Daoy (cell line): Measurements from ENCODE around the gene FAM227B. TPM values are rescaled to one million over a fixed set of nuclear protein-coding genes. Genes with fewer than 3 reads are reported as not detected.

ENCODE experiments used
- DNase-seq: peaks from one replicate; pipeline ENCODE4 v3.0.0-alpha.2; 2015; ENCODE audit warnings: low read depth
- total RNA-seq: library from RNA; depleted of rRNA; stranded (reverse); fragments of >200 nt; shearing (Covaris generic); gene quantifications from 2 replicates; pipeline ENCODE4 v1.2.3, GENCODE V29; 2014; rRNA removed

FAM227B gene
- total RNA-seq, 1 experiment from 2014 or later = 1.5 TPM

DNA sequence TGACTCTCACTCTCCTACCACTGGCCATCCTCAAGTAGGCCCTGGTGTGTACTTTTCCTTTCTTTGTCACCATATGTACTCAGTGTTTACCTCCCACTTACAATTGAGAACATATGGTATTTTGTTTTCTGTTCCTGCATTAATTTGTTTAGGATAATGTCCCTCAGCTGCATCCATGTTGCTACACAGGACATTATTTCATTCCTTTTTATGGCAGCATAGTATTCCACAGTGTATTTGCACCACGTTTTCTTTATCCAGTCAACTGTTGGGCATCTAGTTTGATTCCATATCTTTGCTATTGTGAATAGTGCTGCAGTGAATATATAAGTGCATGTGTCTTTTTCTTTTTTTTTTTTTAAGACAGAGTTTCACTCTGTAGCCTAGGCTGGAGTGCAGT is 324.4 kb downstream of the FAM227B start:
- no peak for DNase-seq

GRCh38 chr15:49293941-49294340 is 326.7 kb downstream of the FAM227B start:
- no peak for DNase-seq

DNA sequence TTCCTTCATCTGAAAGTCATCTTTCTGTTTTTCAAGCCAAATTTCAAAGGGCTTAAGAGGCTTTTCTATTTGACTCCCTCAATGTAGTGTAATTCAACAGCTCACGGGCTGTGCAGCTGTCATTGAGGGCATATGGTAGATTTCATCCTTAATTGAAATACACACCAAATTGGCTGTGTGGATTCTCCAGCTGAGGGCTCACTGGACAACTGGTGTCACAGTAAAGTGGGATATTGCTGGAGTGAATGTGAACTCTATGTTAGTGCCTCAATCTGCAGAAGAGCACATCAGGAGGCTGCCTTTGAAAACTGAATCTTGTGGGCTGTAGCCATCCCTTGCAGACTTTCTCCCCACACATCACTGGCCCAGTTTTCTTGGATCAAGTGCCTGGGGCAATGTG is 330.4 kb downstream of the FAM227B start:
- no peak for DNase-seq

DNA sequence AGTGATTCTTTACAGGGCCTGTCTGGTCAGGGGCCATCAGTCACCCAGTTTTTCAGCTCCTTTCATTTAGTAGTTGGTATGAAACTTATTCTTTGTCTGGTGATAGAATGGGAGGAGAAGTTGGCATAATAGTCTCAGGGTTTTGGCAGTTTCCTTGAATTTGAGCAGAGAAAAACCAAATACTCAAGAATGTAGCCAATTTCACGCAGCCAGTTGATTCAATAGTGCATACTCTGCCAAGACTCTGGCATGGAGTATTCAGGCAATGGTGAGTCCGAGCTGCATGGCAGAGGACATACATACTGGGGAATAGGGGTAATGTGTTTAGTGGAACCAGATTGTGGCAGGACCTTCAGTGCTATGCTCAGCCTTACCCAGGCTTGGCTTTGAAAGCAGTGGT is 332.2 kb downstream of the FAM227B start:
- no peak for DNase-seq

DNA sequence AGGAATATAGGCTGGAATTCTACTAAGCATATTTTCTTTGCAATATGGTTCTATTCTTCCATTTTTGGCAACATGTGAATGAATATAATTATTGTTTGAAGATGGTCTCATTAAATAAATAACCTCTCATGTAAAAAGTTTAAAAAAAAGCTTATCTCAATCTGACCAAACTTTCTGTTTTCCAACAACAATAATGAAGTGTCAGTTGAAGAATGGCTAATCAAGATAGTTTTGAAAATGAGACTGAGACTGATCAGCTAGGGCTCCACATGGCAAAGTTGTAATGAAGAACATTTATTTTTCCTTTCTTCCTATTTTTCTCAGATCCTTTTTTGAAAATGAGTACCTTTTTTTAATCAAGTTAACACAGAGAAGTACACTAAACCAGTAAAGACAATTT is 333.1 kb downstream of the FAM227B start:
- DNase-seq = no peak

DNA sequence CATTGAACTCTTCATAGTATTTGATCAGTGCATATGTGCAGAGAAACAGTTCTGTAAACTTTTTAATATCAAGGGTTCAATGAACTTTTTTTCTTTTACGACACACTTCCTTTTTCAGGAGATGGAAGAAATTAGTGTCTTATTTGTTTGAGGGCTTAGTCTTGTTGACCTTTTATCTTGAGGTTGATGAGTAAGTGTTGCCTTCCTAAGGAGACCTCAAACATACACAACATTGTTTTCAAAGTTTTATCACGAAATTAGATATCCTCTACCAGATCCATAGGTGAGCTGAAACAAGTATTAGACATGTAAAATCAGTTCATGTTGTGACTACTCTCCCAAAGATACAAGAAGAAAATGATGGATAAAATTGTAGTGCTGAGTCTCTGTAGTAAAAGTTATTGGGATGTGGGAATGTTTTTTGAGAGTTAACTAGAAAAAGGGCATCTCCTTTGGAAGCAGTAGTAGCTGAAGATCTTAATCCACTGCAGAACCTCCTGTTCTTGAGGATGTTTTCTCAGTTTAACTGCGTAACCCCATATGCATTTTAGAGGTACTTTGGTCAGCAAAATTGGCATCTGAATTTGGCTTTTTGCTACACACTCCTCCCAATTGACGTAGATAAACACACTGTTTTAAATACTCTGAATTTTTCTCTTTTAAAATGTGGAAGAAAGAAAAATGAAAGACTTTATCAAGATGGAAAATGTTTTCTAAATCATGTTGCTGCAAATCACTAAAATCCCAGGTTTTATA is 333.8 kb downstream of the FAM227B start:
- DNase-seq = no peak

DNA sequence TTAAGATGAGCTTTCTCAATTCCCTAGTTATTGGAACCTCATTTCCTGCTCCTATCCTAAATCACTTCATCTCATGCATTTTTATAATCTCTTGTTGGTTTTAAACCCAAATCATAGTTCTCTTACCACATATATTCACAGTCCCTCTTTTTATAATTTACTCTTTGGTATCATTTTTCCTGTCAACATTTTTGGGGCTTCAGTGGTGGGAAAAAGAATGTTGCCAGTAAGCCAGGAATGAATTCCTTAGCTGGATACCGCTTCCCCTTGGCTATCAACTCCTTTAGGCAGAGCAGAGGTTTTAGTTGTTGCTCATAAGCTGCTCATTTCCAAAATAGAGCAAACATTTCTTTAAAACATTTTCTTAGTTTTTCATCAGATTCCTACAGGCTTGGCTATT is 338.3 kb downstream of the FAM227B start:
- no peak for DNase-seq

GRCh38 chr15:49279521-49280456 is 340.8 kb downstream of the FAM227B start:
- no peak for DNase-seq

GRCh38 chr15:49278751-49279150 is 341.9 kb downstream of the FAM227B start:
- no peak for DNase-seq

Other genes with a start within 250 kb of the FAM227B start
- gene FGF7, start 197.6 kb downstream of the FAM227B start, total RNA-seq = not detected in 2 replicates
- gene DTWD1, start 230 bp upstream of the FAM227B start, total RNA-seq = 18.0 and 31.9 TPM in 2 replicates